WTC11 (cell line): ENCODE measurements around the gene UGT1A9. TPM values are rescaled to one million over a fixed set of nuclear protein-coding genes. Genes with fewer than 3 reads are reported as not detected.

ENCODE experiments used
- ATAC-seq: fragments of 200-7000 bp; cut with Tn5 transposase; 2 replicates; pipeline ENCODE4 v1.10.0; 2021; ENCODE audit warnings: mild to moderate bottlenecking, moderate library complexity
- CTCF ChIA-PET: fragments of 300-600 bp; sonication (Branson Sonifier 250); formaldehyde crosslinking; loops from one replicate; lab custom pipeline; 2021; ENCODE audit warnings: antibody characterized with exemption; lab: Charles Lee
- POLR2A ChIA-PET: fragments of 350-600 bp; sonication (Branson Sonifier 250); formaldehyde crosslinking; loops from one replicate; lab custom pipeline; 2021; ENCODE audit warnings: antibody characterized with exemption; lab: Charles Lee
- DNase-seq: peaks from one replicate; pipeline ENCODE4 v3.0.0; 2021; ENCODE audit warnings: low spot score
- H3K27ac Mint-ChIP-seq: 2 replicates; pipeline ENCODE4 v1.8.0; 2021; ENCODE audit warnings: mixed read lengths
- H3K27me3 Mint-ChIP-seq: 2 replicates; pipeline ENCODE4 v1.8.0; 2021; ENCODE audit warnings: low read depth, mild to moderate bottlenecking, moderate library complexity, mixed read lengths
- H3K36me3 Mint-ChIP-seq: 2 replicates; pipeline ENCODE4 v1.8.0; 2021; ENCODE audit warnings: mixed read lengths
- H3K4me1 Mint-ChIP-seq: 2 replicates; pipeline ENCODE4 v1.8.0; 2022; ENCODE audit warnings: mixed read lengths
- H3K4me3 Mint-ChIP-seq: 2 replicates; pipeline ENCODE4 v1.8.0; 2021; ENCODE audit warnings: mild to moderate bottlenecking, moderate library complexity, mixed read lengths
- H3K9me3 Mint-ChIP-seq: 2 replicates; pipeline ENCODE4 v1.8.0; 2021; ENCODE audit warnings: mixed read lengths
- CBFB ChIP-seq: sonication (generic); formaldehyde crosslinking; IDR thresholded peaks from 2 replicates; pipeline ENCODE4 v1.8.1; 2022; ENCODE audit warnings: mild to moderate bottlenecking, low read depth, missing genetic modification reagents
- FOXJ3 ChIP-seq: sonication (generic); formaldehyde crosslinking; IDR thresholded peaks from 2 replicates; pipeline ENCODE4 v1.9.0; 2021; ENCODE audit warnings: missing genetic modification reagents, mild to moderate bottlenecking, borderline replicate concordance
- GABPB1 ChIP-seq: sonication (generic); formaldehyde crosslinking; IDR thresholded peaks from 2 replicates; pipeline ENCODE4 v1.8.1; 2023; ENCODE audit warnings: mild to moderate bottlenecking, missing genetic modification reagents
- JUN ChIP-seq: sonication (generic); formaldehyde crosslinking; IDR thresholded peaks from 2 replicates; pipeline ENCODE4 v1.8.0; 2023; ENCODE audit warnings: mild to moderate bottlenecking, missing genetic modification reagents
- KAT7 ChIP-seq: sonication (generic); formaldehyde crosslinking; IDR thresholded peaks from 2 replicates; pipeline ENCODE4 v1.8.1; 2023; ENCODE audit warnings: missing genetic modification reagents, mild to moderate bottlenecking, borderline replicate concordance
- MYBL2 ChIP-seq: sonication (generic); formaldehyde crosslinking; IDR thresholded peaks from 2 replicates; pipeline ENCODE4 v1.8.1; 2023; ENCODE audit warnings: mild to moderate bottlenecking, moderate library complexity, missing genetic modification reagents
- SMAD4 ChIP-seq: sonication (generic); formaldehyde crosslinking; IDR thresholded peaks from 2 replicates; pipeline ENCODE4 v1.8.0; 2022; ENCODE audit warnings: mild to moderate bottlenecking, missing genetic modification reagents
- TP53 ChIP-seq: sonication (generic); formaldehyde crosslinking; IDR thresholded peaks from 2 replicates; pipeline ENCODE4 v1.8.1; 2023; ENCODE audit warnings: mild to moderate bottlenecking, missing genetic modification reagents
- ZNF138 ChIP-seq: sonication (generic); formaldehyde crosslinking; conservative IDR thresholded peaks from 2 replicates; pipeline ENCODE4 v1.8.1; 2022; ENCODE audit warnings: mild to moderate bottlenecking, moderate library complexity, missing genetic modification reagents
- ZNF219 ChIP-seq: sonication (generic); formaldehyde crosslinking; IDR thresholded peaks from 2 replicates; pipeline ENCODE4 v1.8.0; 2023; ENCODE audit warnings: missing genetic modification reagents, mild to moderate bottlenecking, borderline replicate concordance
- ZNF671 ChIP-seq: fragments of 250-450 bp; sonication (Bioruptor Pico); IDR thresholded peaks from 2 replicates; pipeline ENCODE4 v1.8.0; 2021; ENCODE audit warnings: mild to moderate bottlenecking
- total RNA-seq: library from RNA; stranded (reverse); gene quantifications from 3 replicates; pipeline ENCODE4 v1.2.3, GENCODE V29; 2021
- TF ChIP-seq, protein P1 (sequence below): fragments of 250-450 bp; sonication (Bioruptor Pico); IDR thresholded peaks from 2 replicates; pipeline ENCODE4 v1.9.0; 2021; ENCODE audit warnings: mild to moderate bottlenecking, borderline replicate concordance
- TF ChIP-seq, protein P2 (sequence below): sonication (generic); formaldehyde crosslinking; IDR thresholded peaks from 2 replicates; pipeline ENCODE4 v1.8.1; 2022; ENCODE audit warnings: low read depth, missing genetic modification reagents, borderline replicate concordance
- TF ChIP-seq, protein P3 (sequence below): sonication (generic); formaldehyde crosslinking; IDR thresholded peaks from 2 replicates; pipeline ENCODE4 v1.8.1; 2022; ENCODE audit warnings: mild to moderate bottlenecking, missing genetic modification reagents, moderate library complexity, borderline replicate concordance
- TF ChIP-seq, protein P4 (sequence below): sonication (generic); formaldehyde crosslinking; IDR thresholded peaks from 2 replicates; pipeline ENCODE4 v1.8.1; 2022; ENCODE audit warnings: missing genetic modification reagents, borderline replicate concordance
- TF ChIP-seq, protein P5 (sequence below): sonication (generic); formaldehyde crosslinking; IDR thresholded peaks from 2 replicates; pipeline ENCODE4 v1.8.1; 2023; ENCODE audit warnings: mild to moderate bottlenecking, missing genetic modification reagents, moderate library complexity
- TF ChIP-seq, protein P6 (sequence below): fragments of 200-600 bp; IDR thresholded peaks from 2 replicates; pipeline ENCODE4 v1.8.0; 2022; ENCODE audit warnings: antibody characterized with exemption

Gene UGT1A9
- total RNA-seq, 1 experiment from 2014 or later: not detected

DNA sequence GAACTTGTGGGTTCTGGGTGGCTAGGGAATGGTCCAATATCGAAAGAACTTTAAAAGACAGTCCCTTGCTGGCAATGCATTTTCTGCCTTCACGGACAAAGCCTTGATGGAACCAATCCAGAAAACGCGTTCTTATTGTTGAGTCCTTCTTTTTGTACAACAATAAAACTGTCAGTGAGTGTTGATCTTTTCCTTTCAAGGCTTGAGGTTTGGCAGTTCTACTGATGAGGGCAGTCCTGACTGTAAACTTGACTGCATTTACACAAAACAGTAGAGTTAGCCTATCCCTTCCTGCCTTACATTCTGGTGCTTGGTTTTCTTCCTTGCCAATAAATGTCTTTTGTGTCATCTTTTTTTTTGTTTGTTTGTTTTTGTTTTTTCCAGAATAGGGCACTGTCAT lies 7.5 kb downstream of the UGT1A9 start (continued):
- TF ChIP-seq, protein P1, sequence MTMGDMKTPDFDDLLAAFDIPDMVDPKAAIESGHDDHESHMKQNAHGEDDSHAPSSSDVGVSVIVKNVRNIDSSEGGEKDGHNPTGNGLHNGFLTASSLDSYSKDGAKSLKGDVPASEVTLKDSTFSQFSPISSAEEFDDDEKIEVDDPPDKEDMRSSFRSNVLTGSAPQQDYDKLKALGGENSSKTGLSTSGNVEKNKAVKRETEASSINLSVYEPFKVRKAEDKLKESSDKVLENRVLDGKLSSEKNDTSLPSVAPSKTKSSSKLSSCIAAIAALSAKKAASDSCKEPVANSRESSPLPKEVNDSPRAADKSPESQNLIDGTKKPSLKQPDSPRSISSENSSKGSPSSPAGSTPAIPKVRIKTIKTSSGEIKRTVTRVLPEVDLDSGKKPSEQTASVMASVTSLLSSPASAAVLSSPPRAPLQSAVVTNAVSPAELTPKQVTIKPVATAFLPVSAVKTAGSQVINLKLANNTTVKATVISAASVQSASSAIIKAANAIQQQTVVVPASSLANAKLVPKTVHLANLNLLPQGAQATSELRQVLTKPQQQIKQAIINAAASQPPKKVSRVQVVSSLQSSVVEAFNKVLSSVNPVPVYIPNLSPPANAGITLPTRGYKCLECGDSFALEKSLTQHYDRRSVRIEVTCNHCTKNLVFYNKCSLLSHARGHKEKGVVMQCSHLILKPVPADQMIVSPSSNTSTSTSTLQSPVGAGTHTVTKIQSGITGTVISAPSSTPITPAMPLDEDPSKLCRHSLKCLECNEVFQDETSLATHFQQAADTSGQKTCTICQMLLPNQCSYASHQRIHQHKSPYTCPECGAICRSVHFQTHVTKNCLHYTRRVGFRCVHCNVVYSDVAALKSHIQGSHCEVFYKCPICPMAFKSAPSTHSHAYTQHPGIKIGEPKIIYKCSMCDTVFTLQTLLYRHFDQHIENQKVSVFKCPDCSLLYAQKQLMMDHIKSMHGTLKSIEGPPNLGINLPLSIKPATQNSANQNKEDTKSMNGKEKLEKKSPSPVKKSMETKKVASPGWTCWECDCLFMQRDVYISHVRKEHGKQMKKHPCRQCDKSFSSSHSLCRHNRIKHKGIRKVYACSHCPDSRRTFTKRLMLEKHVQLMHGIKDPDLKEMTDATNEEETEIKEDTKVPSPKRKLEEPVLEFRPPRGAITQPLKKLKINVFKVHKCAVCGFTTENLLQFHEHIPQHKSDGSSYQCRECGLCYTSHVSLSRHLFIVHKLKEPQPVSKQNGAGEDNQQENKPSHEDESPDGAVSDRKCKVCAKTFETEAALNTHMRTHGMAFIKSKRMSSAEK (CRISPR knock-in tag): no peak
- TF ChIP-seq, protein P2, sequence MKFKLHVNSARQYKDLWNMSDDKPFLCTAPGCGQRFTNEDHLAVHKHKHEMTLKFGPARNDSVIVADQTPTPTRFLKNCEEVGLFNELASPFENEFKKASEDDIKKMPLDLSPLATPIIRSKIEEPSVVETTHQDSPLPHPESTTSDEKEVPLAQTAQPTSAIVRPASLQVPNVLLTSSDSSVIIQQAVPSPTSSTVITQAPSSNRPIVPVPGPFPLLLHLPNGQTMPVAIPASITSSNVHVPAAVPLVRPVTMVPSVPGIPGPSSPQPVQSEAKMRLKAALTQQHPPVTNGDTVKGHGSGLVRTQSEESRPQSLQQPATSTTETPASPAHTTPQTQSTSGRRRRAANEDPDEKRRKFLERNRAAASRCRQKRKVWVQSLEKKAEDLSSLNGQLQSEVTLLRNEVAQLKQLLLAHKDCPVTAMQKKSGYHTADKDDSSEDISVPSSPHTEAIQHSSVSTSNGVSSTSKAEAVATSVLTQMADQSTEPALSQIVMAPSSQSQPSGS: no peak
- TF ChIP-seq ZNF671 (CRISPR knock-in tag): no peak
- TF ChIP-seq CBFB (CRISPR knock-in tag): no peak

DNA sequence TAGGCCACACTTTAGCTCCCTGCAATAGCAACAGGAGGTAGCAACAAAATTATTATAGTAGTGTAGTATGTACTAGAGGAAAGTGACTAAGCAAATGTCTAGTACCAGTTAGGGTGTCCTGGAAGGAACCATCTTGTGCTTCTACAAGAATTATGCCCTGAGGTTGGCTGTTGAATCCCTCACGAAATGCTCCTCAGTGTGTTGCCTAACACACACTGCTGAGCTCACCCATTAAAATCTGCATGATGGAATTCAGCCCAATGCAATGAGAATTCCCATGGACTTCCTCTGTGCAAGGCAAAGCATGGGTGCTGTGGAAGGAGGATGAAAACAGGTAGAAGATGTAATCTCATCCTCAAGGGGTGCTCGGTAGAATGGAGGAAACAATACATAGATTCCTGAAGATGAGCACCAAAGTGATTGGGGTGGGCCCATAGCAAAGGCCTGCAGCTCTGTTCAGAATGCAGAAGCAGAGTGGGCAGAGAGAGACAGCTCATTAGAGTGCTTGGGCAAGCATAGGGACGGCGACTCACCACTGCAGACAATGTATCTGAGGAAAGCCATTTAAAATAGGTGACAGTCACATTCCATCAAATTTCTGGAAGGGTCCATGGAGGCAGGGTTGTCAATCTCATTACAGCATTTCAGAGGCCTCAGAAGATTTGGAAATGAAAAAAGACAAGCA lies 8.8 kb downstream of the UGT1A9 start:
- Mint-ChIP-seq H3K36me3 (no peaks in the 10 kb centered on the region), H3K9me3 (no peaks in the 10 kb centered on the region), H3K4me3 (no peak overlapping the region), H3K27ac (no peak overlapping the region), H3K27me3 (peaks cover 12% of the 10 kb centered on the region; the same call in 1 of the 2 replicates), H3K4me1 (no peaks in the 10 kb centered on the region)
- ATAC-seq: no peak
- no peak for DNase-seq
- ChIA-PET POLR2A (no interaction called here), CTCF (no interaction called here)
- TF ChIP-seq JUN (CRISPR knock-in tag) (no peak), MYBL2 (CRISPR knock-in tag) (no peak), TP53 (no peak), ZNF138 (CRISPR knock-in tag) (no peak), FOXJ3 (CRISPR knock-in tag) (no peak), KAT7 (CRISPR knock-in tag) (no peak), SMAD4 (CRISPR knock-in tag) (no peak), ZNF219 (no peak), GABPB1 (no peak)
- TF ChIP-seq, protein P3, sequence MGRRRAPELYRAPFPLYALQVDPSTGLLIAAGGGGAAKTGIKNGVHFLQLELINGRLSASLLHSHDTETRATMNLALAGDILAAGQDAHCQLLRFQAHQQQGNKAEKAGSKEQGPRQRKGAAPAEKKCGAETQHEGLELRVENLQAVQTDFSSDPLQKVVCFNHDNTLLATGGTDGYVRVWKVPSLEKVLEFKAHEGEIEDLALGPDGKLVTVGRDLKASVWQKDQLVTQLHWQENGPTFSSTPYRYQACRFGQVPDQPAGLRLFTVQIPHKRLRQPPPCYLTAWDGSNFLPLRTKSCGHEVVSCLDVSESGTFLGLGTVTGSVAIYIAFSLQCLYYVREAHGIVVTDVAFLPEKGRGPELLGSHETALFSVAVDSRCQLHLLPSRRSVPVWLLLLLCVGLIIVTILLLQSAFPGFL (CRISPR knock-in tag): no peak
- TF ChIP-seq, protein P4, sequence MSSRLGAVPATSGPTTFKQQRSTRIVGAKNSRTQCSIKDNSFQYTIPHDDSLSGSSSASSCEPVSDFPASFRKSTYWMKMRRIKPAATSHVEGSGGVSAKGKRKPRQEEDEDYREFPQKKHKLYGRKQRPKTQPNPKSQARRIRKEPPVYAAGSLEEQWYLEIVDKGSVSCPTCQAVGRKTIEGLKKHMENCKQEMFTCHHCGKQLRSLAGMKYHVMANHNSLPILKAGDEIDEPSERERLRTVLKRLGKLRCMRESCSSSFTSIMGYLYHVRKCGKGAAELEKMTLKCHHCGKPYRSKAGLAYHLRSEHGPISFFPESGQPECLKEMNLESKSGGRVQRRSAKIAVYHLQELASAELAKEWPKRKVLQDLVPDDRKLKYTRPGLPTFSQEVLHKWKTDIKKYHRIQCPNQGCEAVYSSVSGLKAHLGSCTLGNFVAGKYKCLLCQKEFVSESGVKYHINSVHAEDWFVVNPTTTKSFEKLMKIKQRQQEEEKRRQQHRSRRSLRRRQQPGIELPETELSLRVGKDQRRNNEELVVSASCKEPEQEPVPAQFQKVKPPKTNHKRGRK (CRISPR knock-in tag): no peak
- TF ChIP-seq, protein P5, sequence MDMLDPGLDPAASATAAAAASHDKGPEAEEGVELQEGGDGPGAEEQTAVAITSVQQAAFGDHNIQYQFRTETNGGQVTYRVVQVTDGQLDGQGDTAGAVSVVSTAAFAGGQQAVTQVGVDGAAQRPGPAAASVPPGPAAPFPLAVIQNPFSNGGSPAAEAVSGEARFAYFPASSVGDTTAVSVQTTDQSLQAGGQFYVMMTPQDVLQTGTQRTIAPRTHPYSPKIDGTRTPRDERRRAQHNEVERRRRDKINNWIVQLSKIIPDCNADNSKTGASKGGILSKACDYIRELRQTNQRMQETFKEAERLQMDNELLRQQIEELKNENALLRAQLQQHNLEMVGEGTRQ (CRISPR knock-in tag): no peak
- TF ChIP-seq, protein P2: no peak
- TF ChIP-seq, protein P1 (CRISPR knock-in tag): no peak
- TF ChIP-seq, protein P6, sequence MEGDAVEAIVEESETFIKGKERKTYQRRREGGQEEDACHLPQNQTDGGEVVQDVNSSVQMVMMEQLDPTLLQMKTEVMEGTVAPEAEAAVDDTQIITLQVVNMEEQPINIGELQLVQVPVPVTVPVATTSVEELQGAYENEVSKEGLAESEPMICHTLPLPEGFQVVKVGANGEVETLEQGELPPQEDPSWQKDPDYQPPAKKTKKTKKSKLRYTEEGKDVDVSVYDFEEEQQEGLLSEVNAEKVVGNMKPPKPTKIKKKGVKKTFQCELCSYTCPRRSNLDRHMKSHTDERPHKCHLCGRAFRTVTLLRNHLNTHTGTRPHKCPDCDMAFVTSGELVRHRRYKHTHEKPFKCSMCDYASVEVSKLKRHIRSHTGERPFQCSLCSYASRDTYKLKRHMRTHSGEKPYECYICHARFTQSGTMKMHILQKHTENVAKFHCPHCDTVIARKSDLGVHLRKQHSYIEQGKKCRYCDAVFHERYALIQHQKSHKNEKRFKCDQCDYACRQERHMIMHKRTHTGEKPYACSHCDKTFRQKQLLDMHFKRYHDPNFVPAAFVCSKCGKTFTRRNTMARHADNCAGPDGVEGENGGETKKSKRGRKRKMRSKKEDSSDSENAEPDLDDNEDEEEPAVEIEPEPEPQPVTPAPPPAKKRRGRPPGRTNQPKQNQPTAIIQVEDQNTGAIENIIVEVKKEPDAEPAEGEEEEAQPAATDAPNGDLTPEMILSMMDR: no peak
